Measurements from ENCODE around the gene SOST. TPM values are rescaled to one million over a fixed set of nuclear protein-coding genes. Genes with fewer than 3 reads are reported as not detected.

The SOST gene
- total and polyA plus RNA-seq, 5 experiments from 2014 or later, result not detected

GRCh38 chr17:43713494-43714162 is 45.0 kb downstream of the SOST start:
- ATAC-seq, result peak in 1 of 2 donors; percentile 52
- H3K27ac Mint-ChIP-seq, result no peak overlapping the region
- POLR2A ChIA-PET, result interaction anchor here (0.6 kb wide), 1 partner anchor 381 kb away, joined by 3 read pairs; no protein-coding TSS in a partner anchor
- no peaks in the 10 kb centered on the region for H3K9me3 Mint-ChIP-seq
- DNase-seq, result no peak
- H3K36me3 Mint-ChIP-seq, result no peaks in the 10 kb centered on the region
- H3K4me1 Mint-ChIP-seq, result peaks cover 5 to 14% (median 12%) of the 10 kb centered on the region in 4 donors
- H3K27me3 Mint-ChIP-seq, result peaks cover 31 to 66% (median 53%) of the 10 kb centered on the region in 5 donors
- H3K4me3 Mint-ChIP-seq, result peak overlapping the region in 9 of 10 donors; percentile 31 to 74 (median 62)

DNA sequence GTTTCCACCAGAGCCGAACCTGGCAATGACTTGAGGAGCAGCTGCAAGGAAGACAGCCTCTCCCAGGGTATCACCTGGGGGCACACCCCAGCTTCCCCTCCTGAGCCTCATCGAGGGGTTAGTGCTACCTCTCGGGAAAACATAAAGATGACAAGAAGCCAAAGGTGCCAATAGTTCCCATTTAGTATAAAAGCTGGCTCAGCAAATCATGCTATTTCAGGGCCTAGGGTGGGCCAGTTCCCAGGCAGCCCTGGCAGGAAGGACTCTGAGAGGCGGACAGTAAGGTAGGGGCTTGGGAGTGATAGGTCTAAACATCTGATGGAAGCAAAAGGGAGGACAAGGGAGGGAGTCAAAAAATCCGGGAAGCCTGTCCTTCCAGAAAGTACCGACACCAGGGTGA is 46.2 kb downstream of the SOST start:
- Mint-ChIP-seq H3K36me3 (no peaks in the 10 kb centered on the region), H3K9me3 (no peaks in the 10 kb centered on the region), H3K27ac (no peak overlapping the region), H3K4me3 (no peak overlapping the region), H3K27me3 (peaks cover 31 to 66% (median 55%) of the 10 kb centered on the region in 5 donors), H3K4me1 (peaks cover 5 to 14% (median 12%) of the 10 kb centered on the region in 4 donors)
- ATAC-seq (no peak), DNase-seq (no peak)
- POLR2A ChIA-PET, result no interaction called here

DNA sequence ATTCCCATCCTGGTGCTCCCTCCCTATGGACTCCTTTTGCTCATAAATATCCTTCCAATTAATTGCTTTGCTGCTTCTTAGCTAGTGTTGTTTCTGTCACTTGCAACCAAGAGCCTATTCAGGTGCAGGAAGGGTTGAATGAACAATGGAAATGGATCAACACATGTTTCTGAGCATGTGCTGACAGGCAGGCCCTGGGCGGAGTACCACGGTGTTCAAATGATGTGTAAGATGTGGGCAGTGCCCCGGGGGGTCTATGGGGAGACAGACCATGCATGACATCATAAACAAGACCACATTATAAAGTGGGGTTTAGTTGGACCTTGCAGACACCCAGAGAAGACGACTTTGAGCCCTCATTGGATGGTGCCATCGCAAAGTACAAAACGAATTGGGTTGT is 48.5 kb downstream of the SOST start:
- no peaks in the 10 kb centered on the region for H3K36me3 Mint-ChIP-seq
- peaks cover 31 to 57% (median 47%) of the 10 kb centered on the region in 5 donors for H3K27me3 Mint-ChIP-seq
- ATAC-seq, result no peak
- H3K4me1 Mint-ChIP-seq, result peaks cover 5 to 14% (median 12%) of the 10 kb centered on the region in 4 donors
- POLR2A ChIA-PET, result no interaction called here
- H3K27ac Mint-ChIP-seq, result no peak overlapping the region
- DNase-seq, result no peak
- no peak overlapping the region for H3K4me3 Mint-ChIP-seq
- no peaks in the 10 kb centered on the region for H3K9me3 Mint-ChIP-seq

DNA sequence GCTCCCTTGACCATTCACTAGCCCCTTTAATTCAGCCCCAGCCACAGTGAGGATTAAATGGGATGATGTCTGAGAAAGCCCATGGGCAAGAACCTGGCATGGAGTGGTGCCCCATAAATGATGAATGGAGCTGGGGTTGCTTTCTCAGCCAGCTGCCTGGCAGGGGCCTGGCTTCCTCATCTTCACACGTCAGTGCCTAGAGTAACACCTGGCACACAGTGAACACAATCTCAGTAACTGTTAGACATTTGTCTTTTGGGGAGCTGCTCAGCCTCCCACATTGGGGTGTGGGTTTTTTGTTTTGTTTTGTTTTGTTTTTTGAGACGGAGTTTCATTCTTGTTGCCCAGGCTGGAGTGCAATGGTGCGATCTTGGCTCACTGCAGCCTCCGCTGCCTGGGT is 49.4 kb downstream of the SOST start:
- POLR2A ChIA-PET, result interaction anchor here (0.8 kb wide), 1 partner anchor 22 kb away, joined by 3 read pairs; no protein-coding TSS in a partner anchor
- H3K27me3 Mint-ChIP-seq, result peaks cover 25 to 50% (median 39%) of the 10 kb centered on the region in 5 donors

GRCh38 chr17:43707184-43707583 is 51.4 kb downstream of the SOST start:
- DNase-seq, result no peak
- peaks cover 0 to 10% (median under 1%) of the 10 kb centered on the region in 4 donors for H3K4me1 Mint-ChIP-seq
- peaks cover 0 to 2% (median 0%) of the 10 kb centered on the region in 9 donors for H3K9me3 Mint-ChIP-seq
- H3K27me3 Mint-ChIP-seq, result peaks cover 17 to 38% (median 34%) of the 10 kb centered on the region in 5 donors
- H3K4me3 Mint-ChIP-seq, result no peak overlapping the region
- POLR2A ChIA-PET, result no interaction called here
- no peaks in the 10 kb centered on the region for H3K36me3 Mint-ChIP-seq
- no peak overlapping the region for H3K27ac Mint-ChIP-seq
- no peak for ATAC-seq

More for the DNA sequence above, 49.4 kb downstream of the SOST start:
- no peaks in the 10 kb centered on the region for H3K36me3 Mint-ChIP-seq
- no peak overlapping the region for H3K4me3 Mint-ChIP-seq
- DNase-seq (no peak), ATAC-seq (no peak)
- H3K27ac Mint-ChIP-seq, result no peak overlapping the region
- H3K4me1 Mint-ChIP-seq, result peaks cover 2 to 9% (median 7%) of the 10 kb centered on the region in 4 donors
- no peaks in the 10 kb centered on the region for H3K9me3 Mint-ChIP-seq

- ATAC-seq, result no peak
- DNase-seq, result no peak
- Mint-ChIP-seq H3K4me1 (peaks cover 2 to 13% (median 4%) of the 10 kb centered on the region in 4 donors), H3K9me3 (peaks cover 0 to 2% (median 0%) of the 10 kb centered on the region in 9 donors), H3K27ac (no peak overlapping the region), H3K4me3 (no peak overlapping the region), H3K27me3 (peaks cover 15 to 31% (median 29%) of the 10 kb centered on the region in 5 donors), H3K36me3 (no peaks in the 10 kb centered on the region)
- POLR2A ChIA-PET, result no interaction called here
These were observed 52.4 kb downstream of the SOST start for GRCh38 chr17:43706235-43706634.

Other genes with a start within 250 kb of the SOST start
- gene ETV4, start 212.5 kb downstream of the SOST start, total RNA-seq, result not detected
- gene ETV4, start 212.5 kb downstream of the SOST start, polyA plus RNA-seq, result under 1 TPM in 1 of 3 donors, not detected in 2; 0.09 TPM
- not detected for gene MEOX1, start 96.9 kb downstream of the SOST start, total RNA-seq
- gene MEOX1, start 96.9 kb downstream of the SOST start, polyA plus RNA-seq, result 1 to 10 TPM in 2 of 3 donors, under 1 TPM in 1; 0.66 to 5.9 (median 1.5) TPM
- gene DUSP3, start 20.2 kb upstream of the SOST start, total RNA-seq, result 10 to 100 TPM; 11.6 to 13.0 TPM
- 1 to 10 TPM; 5.9 to 7.5 (median 6.4) TPM for gene DUSP3, start 20.2 kb upstream of the SOST start, polyA plus RNA-seq
- gene CFAP97D1, start 21.6 kb upstream of the SOST start, total RNA-seq, result not detected
- gene CFAP97D1, start 21.6 kb upstream of the SOST start, polyA plus RNA-seq, result not detected
- gene MPP3, start 74.4 kb upstream of the SOST start, total RNA-seq, result under 1 TPM in 1 of 2 experiments, not detected in 1; 0.16 TPM
- not detected for gene MPP3, start 74.4 kb upstream of the SOST start, polyA plus RNA-seq
- not detected for gene CD300LG, start 88.4 kb upstream of the SOST start, total RNA-seq
- gene CD300LG, start 88.4 kb upstream of the SOST start, polyA plus RNA-seq, result not detected
- 1 to 10 TPM; 2.4 to 5.2 TPM for gene MPP2, start 148.7 kb upstream of the SOST start, total RNA-seq
- gene MPP2, start 148.7 kb upstream of the SOST start, polyA plus RNA-seq, result 1 to 10 TPM; 1.1 to 4.0 (median 3.1) TPM
- not detected for gene PPY, start 183.7 kb upstream of the SOST start, total RNA-seq
- gene PPY, start 183.7 kb upstream of the SOST start, polyA plus RNA-seq, result not detected
- gene PYY, start 195.1 kb upstream of the SOST start, total RNA-seq, result not detected
- not detected for gene PYY, start 195.1 kb upstream of the SOST start, polyA plus RNA-seq
- under 1 TPM; 0.19 to 0.96 TPM for gene NAGS, start 245.8 kb upstream of the SOST start, total RNA-seq
- gene NAGS, start 245.8 kb upstream of the SOST start, polyA plus RNA-seq, result under 1 TPM; 0.39 to 0.62 (median 0.59) TPM